NOMO-1 treated with dmso at 0.1 percent for 144 hours (cell line): ENCODE data around the gene OPN1SW.

Experiments used
- DNase-seq: peaks from one replicate; lab custom pipeline; 2025; ENCODE audit not compliant: unreplicated experiment; lab: John Stamatoyannopoulos, UW

Gene OPN1SW

DNA sequence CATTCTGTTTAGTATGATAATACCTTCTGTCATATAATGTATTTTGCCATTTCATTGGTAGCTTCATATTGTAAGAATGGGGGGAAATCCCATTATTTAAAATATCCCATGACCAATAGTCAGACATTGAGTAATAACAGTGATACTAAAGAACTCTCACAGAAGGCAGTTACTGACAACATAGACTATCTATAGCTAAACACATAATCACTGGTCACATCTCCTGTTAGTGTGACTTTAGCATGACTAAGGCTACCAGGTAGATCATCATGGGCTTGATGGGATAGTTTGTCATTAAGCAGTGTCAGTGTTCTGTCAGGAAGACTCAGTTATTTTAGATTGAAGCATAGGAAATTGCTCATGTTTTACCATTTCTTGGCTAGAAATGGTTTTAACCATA lies 16.4 kb downstream of the OPN1SW start:
- no peak for DNase-seq

DNA sequence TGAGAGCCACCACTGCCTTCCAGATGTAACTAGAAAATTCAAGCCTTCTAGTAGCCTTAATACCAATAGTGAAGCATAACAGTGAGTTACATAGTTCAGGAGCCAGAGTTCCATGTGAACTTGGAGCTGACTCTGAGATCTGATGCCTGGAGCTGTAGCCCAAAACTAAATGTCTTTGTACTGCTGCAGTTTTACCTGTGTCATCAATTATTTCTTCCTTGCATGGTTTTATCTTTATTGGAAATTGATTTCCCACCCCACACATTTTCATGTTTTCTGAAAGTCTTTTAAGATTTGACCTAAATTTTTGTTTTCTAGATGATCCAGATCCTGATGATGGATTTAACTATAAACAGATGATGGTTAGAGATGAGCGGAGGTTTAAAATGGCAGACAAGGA lies 17.0 kb downstream of the OPN1SW start:
- no peak for DNase-seq

DNA sequence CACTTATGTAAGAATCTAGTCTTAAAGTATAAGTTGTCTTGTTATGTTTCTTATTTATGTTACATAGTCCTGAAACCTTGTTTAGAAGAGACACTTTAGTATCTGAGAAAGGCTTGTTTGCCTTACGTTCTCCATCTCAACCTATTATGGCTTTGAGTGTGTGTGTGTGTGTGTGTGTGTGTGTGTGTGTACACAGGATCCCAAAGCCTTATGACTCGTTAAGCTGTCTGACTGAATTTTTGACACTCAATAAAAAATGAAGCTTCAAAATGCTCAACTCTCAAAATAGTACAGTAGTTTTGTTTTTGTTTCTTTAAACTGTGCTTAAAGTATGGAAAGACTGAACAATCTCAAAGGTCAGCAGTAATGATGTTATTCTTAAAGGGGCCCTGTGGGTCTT lies 18.4 kb downstream of the OPN1SW start:
- DNase-seq = no peak

DNA sequence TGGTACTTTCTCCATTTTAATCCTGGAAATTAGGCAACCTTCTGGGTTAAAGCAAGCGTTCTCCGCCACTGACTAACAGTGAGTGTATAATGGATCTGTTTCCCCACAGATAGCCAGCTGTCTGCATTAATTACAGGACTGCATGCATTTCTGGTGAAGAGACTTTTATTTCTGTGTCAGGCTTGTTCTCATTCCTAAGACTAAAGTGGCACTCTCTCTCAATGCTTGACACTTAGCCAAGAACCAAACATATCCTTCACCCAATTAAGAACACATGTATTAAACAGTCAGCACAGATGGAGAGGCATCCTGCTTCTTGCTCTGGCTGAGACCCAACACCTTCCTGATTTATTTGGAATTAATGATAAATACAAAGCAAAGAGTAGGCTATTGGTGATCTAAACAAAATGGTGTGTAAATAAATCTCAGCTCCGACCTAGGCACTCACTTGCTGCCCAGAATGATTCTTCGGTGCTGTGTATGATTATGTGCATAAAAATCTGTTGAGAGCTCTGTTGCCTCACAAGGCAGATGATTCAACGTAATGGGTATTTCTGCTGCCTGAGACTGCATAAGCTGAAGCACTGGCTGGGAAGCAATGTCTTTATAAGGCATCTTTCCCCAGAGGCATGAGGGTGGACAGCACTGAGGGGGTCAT lies 19.6 kb downstream of the OPN1SW start:
- DNase-seq = no peak

DNA sequence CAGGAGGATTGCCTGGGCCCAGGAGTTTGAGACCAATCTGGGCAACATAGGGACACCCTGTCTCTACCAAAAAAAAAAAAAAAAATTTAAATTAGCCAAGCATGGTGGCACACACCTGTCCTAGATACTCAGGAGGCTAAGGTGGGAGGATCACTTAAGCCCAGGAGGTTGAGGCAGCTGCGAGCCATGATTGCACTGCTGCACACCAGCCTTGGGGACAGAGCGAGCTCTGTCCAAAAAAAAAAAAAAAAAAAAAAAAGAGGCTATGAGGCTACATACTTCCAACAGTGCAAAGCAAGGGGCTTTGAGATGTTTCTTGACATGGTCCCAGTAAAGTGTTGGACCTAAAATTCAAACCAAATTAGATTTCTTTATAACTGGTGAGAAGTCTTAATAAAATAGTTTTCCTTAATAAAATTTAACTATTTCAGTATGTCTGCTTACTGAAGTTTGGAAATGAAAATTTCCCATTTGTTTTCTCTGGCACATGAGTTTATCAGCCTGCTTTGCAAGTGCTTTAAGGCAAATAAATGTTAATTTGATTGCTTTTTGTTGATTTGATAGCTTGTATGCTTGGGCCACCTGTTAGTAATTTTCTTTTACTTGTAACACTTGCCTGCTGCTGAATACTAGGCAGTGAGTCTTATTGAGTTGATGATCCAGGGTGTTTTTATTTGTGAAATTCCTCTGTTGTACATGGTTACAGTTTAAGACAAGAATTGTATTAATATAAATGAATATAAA lies 20.3 kb downstream of the OPN1SW start:
- no peak for DNase-seq

DNA sequence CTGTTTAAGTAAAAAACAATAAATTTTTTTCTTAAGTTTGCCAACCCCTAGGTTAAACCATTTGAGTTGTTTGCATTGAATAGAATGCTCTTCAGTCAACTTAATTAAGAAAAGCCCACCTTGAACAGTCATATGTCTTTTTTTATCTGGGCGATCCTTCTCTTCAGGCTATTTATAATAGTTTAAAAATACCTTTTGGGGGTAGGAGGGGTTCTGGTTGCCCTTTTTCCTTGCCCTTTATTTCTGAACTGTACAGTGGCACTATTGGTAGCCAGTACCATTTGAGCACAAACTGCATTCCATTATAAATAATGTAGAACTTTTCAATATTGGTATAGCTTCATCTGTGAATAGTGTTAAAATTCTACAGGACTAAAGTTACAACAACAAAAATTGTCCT lies 23.3 kb downstream of the OPN1SW start:
- no peak for DNase-seq

DNA sequence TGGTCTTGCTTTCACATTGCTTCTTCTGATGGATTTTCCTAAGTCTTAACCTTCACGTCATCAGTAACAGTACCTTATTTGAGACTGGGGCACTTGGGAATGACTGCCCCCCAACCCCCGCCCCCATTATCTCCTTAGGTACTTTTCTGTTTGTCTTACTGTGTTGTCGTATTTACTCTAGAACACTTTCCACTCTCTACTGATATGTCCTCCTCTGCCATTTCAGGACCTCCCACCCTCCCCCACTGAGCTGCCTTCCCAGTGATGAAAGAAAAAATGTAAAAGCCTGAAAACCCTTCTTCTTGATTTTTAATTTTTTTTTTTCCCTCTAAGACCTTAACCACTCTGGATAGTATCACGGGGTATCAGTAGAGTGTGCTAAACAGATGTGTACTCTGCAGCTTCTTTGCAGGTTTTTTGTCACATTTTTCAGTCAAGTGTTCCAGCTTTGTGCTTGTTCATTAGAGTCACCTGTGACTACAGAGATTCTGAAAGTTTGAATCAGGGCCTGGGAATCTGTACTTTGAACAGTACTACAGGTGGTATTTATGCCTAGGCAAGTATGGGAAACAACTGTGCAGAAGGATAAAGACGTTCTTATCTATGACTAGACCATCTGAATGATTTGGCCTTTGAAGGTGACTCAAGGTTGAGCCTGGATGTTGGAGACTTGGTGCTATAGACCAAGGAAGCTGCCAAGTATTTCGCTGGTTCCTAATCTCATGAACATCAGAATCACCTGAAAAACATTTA lies 28.1 kb downstream of the OPN1SW start:
- no peak for DNase-seq

DNA sequence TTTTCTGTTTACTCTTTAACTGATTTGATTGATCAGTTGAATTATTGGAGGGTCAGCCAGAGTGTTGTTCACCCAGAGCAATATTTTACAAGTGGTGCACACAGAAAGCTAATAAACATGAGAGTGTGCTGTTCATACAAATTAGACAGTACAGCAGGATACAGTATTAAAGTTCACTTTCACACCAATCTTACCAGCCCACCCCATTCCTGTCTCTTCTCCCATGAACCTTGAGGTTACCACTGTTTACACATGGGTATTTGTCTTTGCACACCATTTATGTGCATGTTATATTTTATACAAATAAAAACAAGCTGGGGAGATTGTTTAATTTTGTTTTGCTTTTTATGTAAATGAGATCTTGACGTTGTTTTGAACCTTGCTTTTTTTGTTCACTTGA lies 29.9 kb downstream of the OPN1SW start:
- no peak for DNase-seq

DNA sequence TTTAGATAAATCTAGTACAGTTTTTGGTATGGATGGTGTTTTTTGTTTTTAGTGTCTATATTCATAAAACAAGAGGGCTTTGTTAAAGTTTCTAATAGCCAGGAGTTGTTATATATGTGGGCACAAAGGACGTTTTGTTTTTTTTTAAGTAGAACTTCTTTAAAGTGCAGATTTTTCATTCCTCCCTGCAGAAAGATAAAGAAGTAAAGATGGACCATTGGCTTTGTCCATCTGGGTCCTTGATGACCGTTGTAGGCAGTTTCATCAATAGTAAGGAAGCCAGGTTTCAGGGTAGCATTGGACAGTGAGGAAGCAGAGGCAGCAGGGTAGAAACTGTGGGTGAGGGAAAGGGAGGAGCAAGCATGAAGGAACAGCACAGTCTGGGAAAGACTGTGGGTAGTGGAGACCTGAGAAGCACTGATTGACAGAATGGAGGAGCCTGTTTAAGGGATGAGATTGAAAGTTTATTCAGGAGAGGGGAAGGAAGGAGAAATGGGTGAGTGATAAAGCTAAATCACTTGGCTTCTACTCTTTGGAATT lies 31.2 kb downstream of the OPN1SW start:
- DNase-seq = no peak

DNA sequence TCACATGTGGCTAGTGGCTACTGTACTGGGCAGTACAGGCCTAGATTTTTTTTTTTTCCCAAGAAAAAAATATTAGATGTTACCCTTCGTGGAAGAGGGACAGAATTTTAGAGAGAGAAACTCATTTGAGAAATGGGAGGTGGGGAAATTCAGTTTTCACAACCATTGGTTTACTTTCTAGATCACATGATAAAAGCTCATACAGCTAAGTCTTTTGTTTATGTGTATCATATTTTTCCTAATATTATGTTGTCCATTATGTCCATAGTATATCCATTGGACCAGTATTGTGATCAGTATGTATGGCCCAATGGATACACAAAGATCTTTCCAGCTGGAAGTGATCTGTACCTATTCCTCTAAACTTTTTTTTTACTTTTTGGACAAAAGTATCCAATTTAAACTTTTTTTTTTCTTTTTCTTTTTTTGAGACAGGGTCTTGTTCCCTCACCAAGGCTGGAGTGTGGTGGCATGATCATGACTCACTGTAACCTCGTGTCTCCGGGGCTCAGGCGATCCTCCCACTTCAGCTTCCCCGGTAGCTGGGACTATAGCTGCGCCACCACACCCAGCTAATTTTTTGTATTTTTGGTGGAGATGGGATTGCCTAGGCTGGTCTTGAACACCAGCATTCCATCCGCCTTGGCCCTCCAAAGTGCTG lies 32.4 kb downstream of the OPN1SW start:
- DNase-seq = no peak

DNA sequence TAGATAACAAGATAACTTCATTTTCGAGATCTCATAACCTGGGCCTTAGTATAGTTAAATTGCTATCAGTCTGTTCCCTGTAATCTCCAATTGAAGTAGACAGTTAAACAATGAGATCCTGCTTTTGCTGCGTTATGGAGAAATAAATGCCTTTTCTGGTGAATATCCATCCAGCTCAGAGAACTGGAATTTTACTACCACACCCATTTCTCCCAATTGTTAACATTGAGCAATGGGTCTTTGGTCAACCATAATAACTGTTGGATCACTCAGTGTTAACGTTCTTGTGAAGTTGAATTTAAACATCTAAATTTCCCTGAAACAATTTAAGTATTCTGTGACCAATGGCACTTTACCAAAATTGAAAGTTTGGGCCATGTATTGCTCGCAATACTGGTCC lies 33.4 kb downstream of the OPN1SW start:
- no peak for DNase-seq

DNA sequence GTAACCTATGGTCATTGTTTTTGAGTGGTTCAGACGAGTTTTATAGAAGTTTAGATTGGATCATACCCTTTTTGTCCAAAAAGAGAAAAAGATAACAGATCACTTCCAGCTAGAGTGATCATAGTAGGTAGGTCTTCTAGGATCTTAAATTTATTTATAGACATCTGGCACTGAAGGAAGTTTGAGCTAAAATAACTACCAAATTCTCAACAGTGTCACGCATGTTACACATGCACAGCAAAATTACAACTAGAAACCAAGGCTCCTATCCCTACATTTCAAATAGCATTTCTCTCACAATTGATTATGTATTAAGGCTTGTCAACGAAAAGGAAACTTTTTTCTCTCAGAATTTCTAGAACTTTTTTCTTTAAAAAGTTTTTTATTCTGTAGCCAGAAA lies 34.1 kb downstream of the OPN1SW start:
- DNase-seq = no peak

DNA sequence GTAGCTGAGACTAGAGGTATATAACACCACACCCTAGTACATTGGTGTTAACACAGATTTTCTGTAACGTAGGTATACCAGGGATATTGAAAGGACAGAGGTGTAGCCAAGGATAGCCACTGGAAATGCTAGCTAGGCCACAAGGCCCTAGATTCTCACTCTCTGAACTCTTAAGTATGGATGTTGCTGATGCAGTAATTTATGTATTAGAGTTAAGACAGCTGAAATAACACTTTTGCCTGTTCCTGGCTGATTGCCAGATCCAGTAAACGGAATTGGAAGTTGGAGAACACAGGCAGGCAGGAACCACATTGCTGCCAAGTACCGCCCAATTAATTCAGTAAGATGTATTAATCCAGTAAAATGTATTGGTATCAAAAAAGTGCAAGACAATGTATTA lies 34.6 kb downstream of the OPN1SW start:
- DNase-seq = no peak

DNA sequence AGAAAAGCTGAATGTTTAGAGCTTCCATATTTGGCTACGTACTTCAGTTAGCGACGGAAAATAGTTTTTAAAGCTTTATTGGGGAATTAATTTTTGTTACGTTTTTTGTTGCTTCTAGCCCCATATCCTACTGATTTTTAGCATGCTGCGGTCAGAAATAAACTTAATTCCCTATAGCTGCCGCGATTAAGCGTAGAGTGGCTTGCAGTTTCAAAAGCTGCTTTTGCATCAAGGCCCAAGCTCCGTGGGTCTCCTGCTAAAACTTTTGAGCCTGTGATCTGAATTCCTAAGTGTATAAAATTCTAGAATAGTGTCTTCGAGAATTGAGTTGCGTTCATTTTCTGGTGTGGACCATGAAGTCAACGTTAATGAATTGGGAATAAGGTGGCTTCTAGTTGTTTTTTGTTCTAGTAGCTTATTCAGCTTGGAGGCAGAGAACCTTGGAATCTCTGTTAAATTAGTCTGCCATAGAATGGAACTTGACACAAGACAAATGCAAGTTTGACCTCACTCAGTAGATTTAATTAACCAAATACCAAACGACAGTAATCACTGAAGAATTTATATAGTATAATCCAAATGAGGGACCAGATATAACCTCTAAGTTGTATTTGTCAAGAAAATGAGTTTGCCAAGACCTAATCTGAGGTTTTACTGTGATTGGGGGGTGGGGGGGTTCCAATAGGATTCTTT lies 35.5 kb downstream of the OPN1SW start:
- no peak for DNase-seq

DNA sequence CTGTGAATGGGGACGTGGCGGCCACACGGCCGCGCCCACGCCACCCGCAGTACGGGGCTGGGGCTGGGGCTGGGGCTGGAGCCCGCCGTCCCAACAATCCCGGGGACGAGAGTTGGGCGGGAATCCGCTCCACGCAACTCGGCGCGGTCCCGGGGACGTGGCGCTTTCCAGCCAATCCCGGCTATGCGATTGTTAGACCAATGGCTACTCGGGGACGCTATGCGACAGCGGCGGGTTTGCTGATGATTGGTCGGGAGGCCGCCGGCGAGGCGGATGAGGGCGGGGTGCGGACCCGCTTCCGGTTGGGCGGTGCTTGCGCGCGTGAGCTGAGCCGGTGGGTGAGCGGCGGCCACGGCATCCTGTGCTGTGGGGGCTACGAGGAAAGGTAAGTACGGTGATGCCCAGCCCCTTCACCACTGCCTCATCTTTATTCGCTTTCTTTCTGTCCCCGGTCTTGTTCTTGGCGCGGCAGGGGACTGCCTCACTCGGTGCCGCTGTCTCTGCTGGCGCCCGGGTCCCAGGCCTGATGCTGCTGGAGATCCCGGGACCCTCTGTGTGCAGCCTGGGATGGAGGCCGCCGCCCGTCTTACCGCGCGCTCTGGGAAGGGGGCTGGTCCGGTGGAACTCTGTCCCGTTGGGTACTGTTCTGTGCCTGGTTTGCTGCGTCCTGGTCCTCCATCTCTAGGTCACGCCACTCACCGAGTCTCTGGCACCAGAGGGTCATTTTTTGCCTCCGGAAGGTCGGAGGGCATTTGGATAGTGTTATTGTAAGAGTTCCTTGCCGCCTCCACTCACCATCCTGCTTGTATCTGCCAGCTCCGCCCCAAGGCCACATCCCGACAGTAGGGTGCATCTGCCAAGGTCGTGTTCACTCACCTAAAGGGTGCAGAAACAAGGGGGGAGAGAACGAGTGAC lies 36.3 kb downstream of the OPN1SW start, which contains the start of gene CALU:
Gene CALU, plus strand, starts transcription at position 312 of the 915 bp plus-strand sequence. CDS start 9,225 bp downstream, outside the sequence.
- DNase-seq = peak; percentile 55

DNA sequence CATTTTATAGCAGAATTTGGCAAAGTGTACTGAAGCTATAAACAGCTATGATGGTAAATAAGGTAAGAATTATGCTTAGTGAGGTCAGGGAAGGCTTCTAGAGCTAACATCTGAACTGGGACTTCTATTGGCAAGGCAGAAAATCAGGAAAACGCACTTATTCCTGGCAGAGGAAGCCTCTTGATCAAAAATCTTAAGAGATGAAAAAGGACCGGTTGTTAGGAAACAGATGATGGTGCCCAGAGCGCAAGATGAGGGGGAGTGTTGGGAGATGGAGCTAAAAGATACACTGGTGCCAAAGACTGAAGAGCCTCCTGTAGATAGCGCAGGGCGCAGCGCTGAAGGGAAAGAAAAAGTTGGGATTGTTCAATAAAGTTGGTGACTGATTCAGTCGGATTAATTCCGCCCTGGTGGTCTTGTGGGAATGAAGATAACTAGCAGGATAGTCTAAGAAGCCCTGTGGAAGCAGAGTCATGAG lies 37.0 kb downstream of the OPN1SW start:
- no peak for DNase-seq

DNA sequence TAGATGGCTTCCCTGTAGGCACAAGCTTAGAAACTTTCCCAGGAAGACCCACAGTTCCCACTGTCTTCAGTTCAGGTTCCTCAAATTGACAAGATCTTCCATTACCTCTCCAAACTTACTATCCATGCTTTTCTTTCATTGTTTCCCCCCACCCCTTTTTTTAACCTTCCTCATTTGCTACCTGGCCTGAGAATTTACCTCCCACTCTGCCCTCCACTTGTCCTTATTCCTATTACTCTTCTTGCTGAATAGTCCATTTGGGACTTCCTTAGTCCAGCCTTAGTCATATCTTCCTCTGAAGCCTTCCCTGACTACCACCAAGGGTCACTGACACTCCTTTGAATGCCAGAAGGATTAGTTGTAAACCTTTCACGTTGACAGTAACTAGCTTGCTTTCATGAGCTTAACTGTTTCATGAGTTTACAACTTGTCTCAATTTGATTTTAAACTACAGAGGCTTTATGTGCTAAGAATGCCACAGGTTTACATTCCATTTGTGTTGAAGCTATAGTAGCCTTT lies 37.7 kb downstream of the OPN1SW start:
- DNase-seq = no peak

DNA sequence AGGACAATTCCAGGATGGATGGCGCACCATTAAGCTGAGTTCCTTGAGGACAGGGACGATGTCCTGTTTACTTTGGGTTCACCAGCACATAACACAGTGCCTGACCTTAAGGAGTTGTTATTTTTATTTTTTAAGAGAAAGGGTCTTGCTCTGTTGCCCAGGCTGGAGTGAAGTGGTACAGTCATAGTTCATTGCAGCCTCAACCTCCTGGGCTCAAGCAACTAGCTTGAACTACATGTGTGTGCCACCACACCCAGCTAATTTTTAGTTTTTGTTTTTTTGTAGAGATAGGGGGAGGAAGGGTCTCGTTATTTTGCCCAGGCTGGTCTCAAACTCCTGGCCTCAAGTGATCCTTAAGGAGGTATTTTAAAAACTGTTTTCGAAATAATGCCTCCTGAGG lies 38.2 kb downstream of the OPN1SW start:
- DNase-seq = no peak

DNA sequence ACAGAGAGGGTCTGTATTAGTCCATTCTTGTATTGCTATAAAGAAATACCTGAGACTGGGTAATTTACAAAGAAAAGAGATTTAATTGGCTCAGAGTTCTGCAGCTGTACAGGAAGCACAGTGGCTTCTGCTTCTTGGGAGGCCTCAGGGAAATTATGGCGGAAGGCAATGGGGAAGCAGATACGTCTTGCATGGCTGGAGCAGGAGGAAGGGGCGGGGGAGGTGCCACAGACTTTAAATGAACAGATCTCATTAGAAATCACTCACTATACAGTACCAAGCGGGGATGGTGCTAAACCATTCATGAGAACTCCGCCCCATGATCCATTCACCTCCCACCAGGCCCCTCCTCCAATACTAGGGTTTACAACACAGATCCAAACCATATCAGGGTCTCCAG lies 40.2 kb downstream of the OPN1SW start:
- DNase-seq = no peak
